Gastroesophageal sphincter (tissue), 4 donors: Measurements from ENCODE around the gene INPP4B. TPM values are rescaled to one million over a fixed set of nuclear protein-coding genes. Genes with fewer than 3 reads are reported as not detected.
"Not testable (repeated sequence)": the region's sequence is repeated elsewhere in the genome, so short reads cannot be mapped to it uniquely, and the experiment has no call there.

Source experiments
- ATAC-seq: fragments of 150-250 bp; one replicate; pipeline ENCODE4 v1.9.1; 2016; ENCODE audit warnings: mild to moderate bottlenecking, moderate library complexity
- H3K27ac ChIP-seq, 4 donors: fragments of 200-600 bp; sonication (generic) in 3 of 4; 1 replicate in 3 of 4; 2 replicates in 1 of 4; pipeline ENCODE4 v1.5.1; 2016 to 2019
- H3K27me3 ChIP-seq: fragments of 200-600 bp; sonication (generic); one replicate; pipeline ENCODE4 v1.5.1; 2019
- H3K36me3 ChIP-seq, 2 donors: fragments of 200-600 bp; sonication (generic); one replicate each; pipeline ENCODE4 v1.5.1; 2019; ENCODE audit warnings: control low read depth in 1 of 2
- H3K4me1 ChIP-seq, 3 donors: fragments of 200-600 bp; sonication (generic); 1 replicate in 2 of 3; 2 replicates in 1 of 3; pipeline ENCODE4 v1.5.1; 2016 to 2019; ENCODE audit warnings: control low read depth in 2 of 3
- H3K4me3 ChIP-seq, 2 donors: fragments of 200-600 bp; sonication (generic); one replicate each; pipeline ENCODE4 v1.5.1; 2019; ENCODE audit warnings: mild to moderate bottlenecking in 1 of 2, moderate library complexity in 1 of 2
- H3K9me3 ChIP-seq, 3 donors: fragments of 200-600 bp; sonication (generic); one replicate each; pipeline ENCODE4 v1.5.1; 2017 to 2019; ENCODE audit warnings: control low read depth in 2 of 3
- CTCF ChIP-seq, 4 experiments: fragments of 200-600 bp in 2 of 4; fragments of 450-650 bp in 2 of 4; sonication (generic) in 1 of 4; IDR thresholded peaks; one replicate each; pipeline ENCODE4 v1.5.1; 2017 to 2019; ENCODE audit warnings: antibody characterized with exemption in 4 of 4, mild to moderate bottlenecking in 2 of 4, moderate library complexity in 2 of 4
- EP300 ChIP-seq: sonication (generic); formaldehyde crosslinking; IDR thresholded peaks from one replicate; pipeline ENCODE4 v1.6.1; 2017; ENCODE audit warnings: antibody characterized with exemption, mild to moderate bottlenecking
- POLR2A ChIP-seq, 2 donors: fragments of 450-650 bp; IDR thresholded peaks; one replicate each; pipeline ENCODE4 v1.6.1; 2017; ENCODE audit warnings: antibody characterized with exemption in 2 of 2, mild to moderate bottlenecking in 2 of 2, moderate library complexity in 1 of 2
- POLR2AphosphoS5 ChIP-seq: sonication (generic); formaldehyde crosslinking; IDR thresholded peaks from one replicate; pipeline ENCODE4 v1.6.1; 2017; ENCODE audit warnings: antibody characterized with exemption
- WGBS, 2 donors: methylation state at CpG; one replicate each; pipeline ENCODE4 v1.1.5; 2018; ENCODE audit warnings: low coverage in 1 of 2; 5-methylcytosine and 5-hydroxymethylcytosine counted together
- total RNA-seq, 4 donors: library from RNA; depleted of rRNA; stranded (reverse); fragments of >200 nt; gene quantifications; one replicate each; pipeline ENCODE4 v1.1.0, GENCODE V29; 2016

INPP4B gene
- total RNA-seq, 4 donors from 2014 or later, result 17.6 to 63.8 (median 31.3) TPM

GRCh38 chr4:142077048-142077447 is 769.1 kb downstream of the INPP4B start:
- H3K4me3 ChIP-seq, result no peak overlapping the region
- H3K36me3 ChIP-seq, result no peaks in the 10 kb centered on the region
- H3K4me1 ChIP-seq, result no peaks in the 10 kb centered on the region
- no peaks in the 10 kb centered on the region for H3K27me3 ChIP-seq
- TF ChIP-seq EP300 (no peak), POLR2A (IDR thresholded peaks at IDR 0.05) (no peak), POLR2AphosphoS5 (no peak), CTCF (IDR thresholded peaks at IDR 0.05) (no peak)
- ATAC-seq, result no peak
- H3K27ac ChIP-seq, result no peak overlapping the region
- no peaks in the 10 kb centered on the region for H3K9me3 ChIP-seq
- 47 to 75% methylated on average over 2 of the region's 2 CpGs for WGBS, 2 donors

- ATAC-seq, H3K27ac ChIP-seq, H3K4me3 ChIP-seq, H3K4me1 ChIP-seq, H3K27me3 ChIP-seq, H3K36me3 ChIP-seq: not testable (repeated sequence)
- H3K9me3 ChIP-seq, result peaks cover 0 to 21% (median 0%) of the 10 kb centered on the region in 3 donors
- 88 to 92% methylated on average over 2 of the region's 2 CpGs for WGBS, 2 donors
These were observed 777.8 kb downstream of the INPP4B start for GRCh38 chr4:142068304-142068703.

DNA sequence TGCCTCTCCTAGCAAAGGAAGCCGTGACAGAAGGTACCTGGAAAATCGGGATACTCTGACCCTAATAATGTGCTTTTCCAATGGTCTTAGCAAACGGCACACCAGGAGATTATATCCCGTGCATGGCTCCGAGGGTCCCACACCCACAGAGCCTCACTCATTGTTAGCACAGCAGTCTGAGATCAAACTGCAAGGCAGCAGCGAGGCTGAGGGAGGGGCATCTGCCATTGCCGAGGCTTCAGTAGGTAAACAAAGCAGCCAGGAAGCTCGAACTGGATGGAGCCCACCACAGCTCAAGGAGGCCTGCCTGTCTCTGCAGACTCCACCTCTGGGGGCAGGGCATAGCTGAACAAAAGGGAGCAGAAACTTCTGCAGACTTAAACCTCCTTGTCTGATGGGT is 779.5 kb downstream of the INPP4B start:
- not testable (repeated sequence) for H3K36me3 ChIP-seq, H3K27ac ChIP-seq, H3K4me3 ChIP-seq, ATAC-seq, H3K27me3 ChIP-seq, H3K4me1 ChIP-seq
- H3K9me3 ChIP-seq, result peaks cover 0 to 21% (median 0%) of the 10 kb centered on the region in 3 donors
- 90 to 96% methylated on average over 2 to 4 of the region's 8 CpGs for WGBS, 2 donors

DNA sequence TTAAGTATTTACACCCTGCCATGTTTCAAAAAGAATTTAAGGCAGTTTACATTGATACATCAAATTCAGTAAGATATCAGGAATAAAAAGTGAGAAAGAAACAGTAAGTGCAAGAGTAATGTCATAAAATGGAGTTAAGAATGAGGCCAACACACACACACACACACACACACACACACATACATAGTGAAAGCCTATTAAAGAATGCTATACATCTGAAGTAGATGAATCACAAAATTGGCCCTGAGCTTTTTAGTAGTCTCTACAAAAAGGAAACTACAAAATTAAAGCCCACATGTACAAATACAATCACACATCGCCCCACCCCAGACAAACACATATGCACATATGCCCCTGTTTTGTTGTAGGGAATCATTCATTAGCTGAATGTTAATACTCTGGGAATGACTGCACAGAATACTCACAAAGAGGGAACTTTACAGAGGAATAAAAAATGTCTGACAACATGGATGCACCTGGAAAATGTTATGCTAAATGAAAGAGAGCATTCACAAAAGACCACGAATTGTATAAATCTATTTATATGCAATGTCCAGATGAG is 780.9 kb downstream of the INPP4B start:
- H3K27ac ChIP-seq, result no peak overlapping the region
- no peaks in the 10 kb centered on the region for H3K4me1 ChIP-seq
- 81 to 88% methylated on average over 1 to 2 of the region's 2 CpGs for WGBS, 2 donors
- no peak for ATAC-seq
- no peaks in the 10 kb centered on the region for H3K36me3 ChIP-seq
- TF ChIP-seq EP300 (no peak), POLR2A (IDR thresholded peaks at IDR 0.05) (no peak), CTCF (IDR thresholded peaks at IDR 0.05) (no peak), POLR2AphosphoS5 (no peak)
- no peak overlapping the region for H3K4me3 ChIP-seq
- H3K27me3 ChIP-seq, result no peaks in the 10 kb centered on the region
- peaks cover 0 to 21% (median 0%) of the 10 kb centered on the region in 3 donors for H3K9me3 ChIP-seq

DNA sequence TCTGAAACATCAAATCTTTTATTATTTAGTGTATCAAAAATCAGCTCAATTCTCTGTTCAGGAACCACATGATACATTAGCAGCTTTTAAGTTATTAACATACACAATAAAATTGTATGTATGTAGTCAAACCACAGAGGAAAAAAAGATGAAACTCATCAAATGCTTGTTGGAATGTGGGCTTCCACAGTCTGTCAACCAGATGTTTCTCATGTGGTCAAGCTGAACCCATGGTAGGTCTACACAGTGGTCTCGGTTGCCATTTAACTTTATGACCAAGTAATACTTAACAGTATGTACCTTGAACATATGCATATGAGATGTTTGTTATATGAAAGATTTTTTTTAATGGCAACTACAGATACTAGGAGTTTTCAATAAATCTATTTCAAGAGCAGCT is 781.9 kb downstream of the INPP4B start:
- H3K9me3 ChIP-seq, result peaks cover 0 to 18% (median 0%) of the 10 kb centered on the region in 3 donors
- H3K36me3 ChIP-seq, result no peaks in the 10 kb centered on the region
- WGBS, 2 donors, result 82 to 92% methylated on average over 1 of the region's 1 CpG
- no peak for ATAC-seq
- no peak overlapping the region for H3K4me3 ChIP-seq
- H3K4me1 ChIP-seq, result no peaks in the 10 kb centered on the region
- no peaks in the 10 kb centered on the region for H3K27me3 ChIP-seq
- no peak for TF ChIP-seq POLR2AphosphoS5
- TF ChIP-seq POLR2A (IDR thresholded peaks at IDR 0.05), result no peak
- TF ChIP-seq EP300, result no peak
- TF ChIP-seq CTCF (IDR thresholded peaks at IDR 0.05), result no peak
- H3K27ac ChIP-seq, result no peak overlapping the region

DNA sequence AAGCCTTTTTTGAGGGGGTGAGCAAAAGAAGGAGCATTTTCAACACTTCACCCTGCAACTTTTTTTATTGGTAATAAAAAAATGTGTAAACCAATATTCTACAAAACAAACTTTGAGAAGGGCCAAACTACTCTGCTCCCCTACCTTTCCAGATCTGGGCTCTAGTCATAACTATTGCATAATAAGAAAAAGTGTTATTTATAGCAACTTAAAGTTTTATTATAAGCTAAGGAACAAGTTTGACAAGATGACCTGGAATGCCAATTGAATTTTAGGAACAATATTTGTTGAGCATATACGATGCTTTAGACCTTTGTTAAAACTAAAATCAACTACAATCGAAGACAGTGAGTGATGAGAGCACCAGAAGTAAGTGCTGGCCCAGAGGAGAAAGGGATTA is 800.1 kb downstream of the INPP4B start:
- ATAC-seq, result no peak
- WGBS, 2 donors, result 89 to 97% methylated on average over 2 of the region's 2 CpGs
- no peaks in the 10 kb centered on the region for H3K27me3 ChIP-seq
- H3K27ac ChIP-seq, result no peak overlapping the region
- no peak overlapping the region for H3K4me3 ChIP-seq
- H3K4me1 ChIP-seq, result no peaks in the 10 kb centered on the region
- no peaks in the 10 kb centered on the region for H3K36me3 ChIP-seq
- no peak for TF ChIP-seq EP300
- TF ChIP-seq POLR2A (IDR thresholded peaks at IDR 0.05), result no peak
- TF ChIP-seq CTCF (IDR thresholded peaks at IDR 0.05), result no peak
- no peak for TF ChIP-seq POLR2AphosphoS5
- H3K9me3 ChIP-seq, result no peaks in the 10 kb centered on the region
